Endodermal cell (in vitro differentiated cells): ENCODE measurements around the gene PARM1. TPM values are rescaled to one million over a fixed set of nuclear protein-coding genes. Genes with fewer than 3 reads are reported as not detected.

Source experiments
- DNase-seq: peaks from one replicate; pipeline ENCODE4 v3.0.0-alpha.2; 2017
- H3K27ac ChIP-seq: 2 replicates; pipeline ENCODE4 v1.5.1; 2013; ENCODE audit warnings: mild to moderate bottlenecking, low read depth, low read length, moderate library complexity
- H3K27me3 ChIP-seq: 2 replicates; pipeline ENCODE4 v1.6.1; 2013; ENCODE audit warnings: mild to moderate bottlenecking, low read length, moderate library complexity; ENCODE audit not compliant: insufficient read depth, control insufficient read depth, poor library complexity, severe bottlenecking
- H3K36me3 ChIP-seq: 2 replicates; pipeline ENCODE4 v1.7.0; 2013; ENCODE audit warnings: mild to moderate bottlenecking, low read length, moderate library complexity; ENCODE audit not compliant: control insufficient read depth, insufficient read depth
- H3K4me1 ChIP-seq: one replicate; pipeline ENCODE4 v1.7.0; 2013; ENCODE audit warnings: low read length; ENCODE audit not compliant: control insufficient read depth, insufficient read depth
- H3K4me3 ChIP-seq: 2 replicates; pipeline ENCODE4 v1.5.1; 2013; ENCODE audit warnings: mild to moderate bottlenecking, low read length, moderate library complexity
- H3K9ac ChIP-seq: 2 replicates; pipeline ENCODE4 v1.6.1; 2013; ENCODE audit warnings: mild to moderate bottlenecking, low read length, moderate library complexity; ENCODE audit not compliant: poor library complexity, severe bottlenecking; ENCODE audit errors: extremely low read depth
- H3K9me3 ChIP-seq: 2 replicates; pipeline ENCODE4 v1.6.1; 2013; ENCODE audit warnings: mild to moderate bottlenecking, low read length, moderate library complexity; ENCODE audit not compliant: control insufficient read depth
- H3K27ac Mint-ChIP-seq: 2 replicates; pipeline ENCODE4 v1.8.0; 2020; ENCODE audit warnings: mixed read lengths
- H3K27me3 Mint-ChIP-seq: 2 replicates; pipeline ENCODE4 v1.8.0; 2021; ENCODE audit warnings: mild to moderate bottlenecking, mixed read lengths; ENCODE audit not compliant: insufficient read depth
- H3K36me3 Mint-ChIP-seq: 2 replicates; pipeline ENCODE4 v1.8.0; 2020; ENCODE audit warnings: low read depth, mixed read lengths
- H3K4me1 Mint-ChIP-seq: 2 replicates; pipeline ENCODE4 v1.8.0; 2020; ENCODE audit warnings: mixed read lengths
- H3K4me3 Mint-ChIP-seq: 2 replicates; pipeline ENCODE4 v1.8.0; 2020; ENCODE audit warnings: mild to moderate bottlenecking, moderate library complexity, mixed read lengths
- H3K9me3 Mint-ChIP-seq: 2 replicates; pipeline ENCODE4 v1.8.0; 2020; ENCODE audit warnings: mild to moderate bottlenecking, mixed read lengths
- WGBS, 2 experiments: methylation state at CpG; one replicate each; pipeline versions ENCODE4 v1.1.5 to v1.1.7; 2013; ENCODE audit warnings: missing lambda C conversion rate in 2 of 2, mixed read lengths in 1 of 2; ENCODE audit not compliant: insufficient coverage in 1 of 2, insufficient read length in 1 of 2; 5-methylcytosine and 5-hydroxymethylcytosine counted together
- total RNA-seq, 2 donors: library from RNA; stranded (reverse); fragmentation: NEBNext Ultra II Directional in 1 of 2; extraction: Animal tissue kit (Norgen Biotek cat#: 25700) in 1 of 2; gene quantifications; 2 replicates in 1 of 2; 3 replicates in 1 of 2; pipeline ENCODE4 v1.2.1, GENCODE V29; 2021
- TF ChIP-seq, protein P1 (sequence below): fragments of 200-600 bp; sonication (generic); conservative IDR thresholded peaks from 2 replicates; pipeline ENCODE4 v1.5.0; 2021; ENCODE audit warnings: antibody characterized with exemption, mild to moderate bottlenecking

The PARM1 gene
- total RNA-seq, 2 donors from 2014 or later = 0.13 to 1.1 TPM

DNA sequence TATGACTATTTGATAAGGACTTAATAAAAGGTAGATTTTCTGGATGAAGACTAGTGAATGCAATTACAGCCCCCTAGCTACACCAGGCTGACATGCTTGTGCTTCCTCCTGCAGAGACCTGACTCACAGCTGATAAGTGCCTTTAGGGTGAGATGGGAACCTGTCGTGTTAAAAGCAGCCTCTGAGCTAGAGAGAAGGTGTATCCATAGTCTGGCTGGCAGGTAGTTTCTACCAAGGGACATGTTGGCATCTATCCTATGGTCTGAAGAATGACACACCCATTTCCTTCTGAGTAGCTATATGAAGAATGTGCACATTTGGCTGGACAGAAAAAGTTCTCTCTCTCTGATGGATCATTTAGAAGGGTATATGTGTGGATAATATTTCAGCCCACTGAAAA lies 64.1 kb downstream of the PARM1 start:
- Histone ChIP-seq H3K9me3 (peaks cover 6% of the 10 kb centered on the region), H3K36me3 (no peaks in the 10 kb centered on the region), H3K9ac (no peak overlapping the region), H3K27ac (no peak overlapping the region), H3K4me3 (no peak overlapping the region), H3K27me3 (no peaks in the 10 kb centered on the region), H3K4me1 (peaks cover 3% of the 10 kb centered on the region)
- TF ChIP-seq, protein P1, sequence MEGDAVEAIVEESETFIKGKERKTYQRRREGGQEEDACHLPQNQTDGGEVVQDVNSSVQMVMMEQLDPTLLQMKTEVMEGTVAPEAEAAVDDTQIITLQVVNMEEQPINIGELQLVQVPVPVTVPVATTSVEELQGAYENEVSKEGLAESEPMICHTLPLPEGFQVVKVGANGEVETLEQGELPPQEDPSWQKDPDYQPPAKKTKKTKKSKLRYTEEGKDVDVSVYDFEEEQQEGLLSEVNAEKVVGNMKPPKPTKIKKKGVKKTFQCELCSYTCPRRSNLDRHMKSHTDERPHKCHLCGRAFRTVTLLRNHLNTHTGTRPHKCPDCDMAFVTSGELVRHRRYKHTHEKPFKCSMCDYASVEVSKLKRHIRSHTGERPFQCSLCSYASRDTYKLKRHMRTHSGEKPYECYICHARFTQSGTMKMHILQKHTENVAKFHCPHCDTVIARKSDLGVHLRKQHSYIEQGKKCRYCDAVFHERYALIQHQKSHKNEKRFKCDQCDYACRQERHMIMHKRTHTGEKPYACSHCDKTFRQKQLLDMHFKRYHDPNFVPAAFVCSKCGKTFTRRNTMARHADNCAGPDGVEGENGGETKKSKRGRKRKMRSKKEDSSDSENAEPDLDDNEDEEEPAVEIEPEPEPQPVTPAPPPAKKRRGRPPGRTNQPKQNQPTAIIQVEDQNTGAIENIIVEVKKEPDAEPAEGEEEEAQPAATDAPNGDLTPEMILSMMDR = peak; percentile 14
- Mint-ChIP-seq H3K9me3 (no peaks in the 10 kb centered on the region), H3K27ac (no peak overlapping the region), H3K27me3 (no peaks in the 10 kb centered on the region), H3K4me1 (peaks cover 8% of the 10 kb centered on the region), H3K36me3 (no peaks in the 10 kb centered on the region), H3K4me3 (no peak overlapping the region)
- DNase-seq = no peak
- 47 to 67% methylated on average over 1 of the region's 1 CpG for WGBS, 2 experiments

DNA sequence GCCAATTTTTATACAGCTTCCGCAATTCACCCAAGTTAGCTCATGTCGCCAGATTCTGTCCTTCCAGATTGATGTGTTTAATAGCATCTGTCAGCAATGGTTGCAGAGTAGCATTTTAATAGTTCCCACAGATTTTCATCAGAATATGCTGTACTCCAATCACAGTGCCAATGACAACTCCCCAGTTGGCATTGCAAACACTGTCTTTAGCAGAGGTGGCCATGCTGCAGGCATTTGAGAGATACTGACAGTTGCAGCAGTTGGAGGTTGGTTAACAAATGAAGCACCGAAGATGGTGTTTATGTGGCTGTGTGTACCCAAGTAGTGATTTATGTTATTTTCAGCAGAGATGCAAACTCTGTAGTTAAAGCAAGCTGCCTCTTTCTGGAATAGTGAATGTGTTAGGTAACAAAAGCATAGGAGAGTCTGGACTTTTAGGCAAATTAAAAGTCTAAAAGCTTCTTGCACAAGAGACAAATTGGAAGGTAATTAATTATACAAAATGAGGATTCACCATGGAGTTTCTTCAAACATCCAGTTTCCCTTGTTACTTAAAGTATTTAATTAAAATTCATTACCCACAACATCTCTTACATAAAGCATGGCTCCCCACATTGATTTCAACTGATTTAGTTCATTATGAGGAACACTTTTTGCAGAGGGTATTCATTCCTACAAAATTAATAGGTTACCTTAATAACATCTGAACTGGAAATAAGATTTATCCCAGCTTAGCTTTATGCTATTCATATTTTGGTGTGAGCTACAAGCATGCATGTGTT lies 65.2 kb downstream of the PARM1 start:
- no peak overlapping the region for H3K27ac ChIP-seq
- H3K4me3 ChIP-seq = no peak overlapping the region
- Mint-ChIP-seq H3K27me3 (no peaks in the 10 kb centered on the region), H3K4me3 (no peak overlapping the region), H3K36me3 (no peaks in the 10 kb centered on the region), H3K27ac (no peak overlapping the region), H3K9me3 (no peaks in the 10 kb centered on the region), H3K4me1 (peaks cover 8% of the 10 kb centered on the region)
- H3K27me3 ChIP-seq = no peaks in the 10 kb centered on the region
- WGBS, 2 experiments = 80 to 92% methylated on average over 1 to 3 of the region's 3 CpGs
- no peak overlapping the region for H3K9ac ChIP-seq
- no peaks in the 10 kb centered on the region for H3K36me3 ChIP-seq
- no peaks in the 10 kb centered on the region for H3K9me3 ChIP-seq
- no peak for DNase-seq
- H3K4me1 ChIP-seq = peaks cover 3% of the 10 kb centered on the region
- TF ChIP-seq, protein P1 = no peak

DNA sequence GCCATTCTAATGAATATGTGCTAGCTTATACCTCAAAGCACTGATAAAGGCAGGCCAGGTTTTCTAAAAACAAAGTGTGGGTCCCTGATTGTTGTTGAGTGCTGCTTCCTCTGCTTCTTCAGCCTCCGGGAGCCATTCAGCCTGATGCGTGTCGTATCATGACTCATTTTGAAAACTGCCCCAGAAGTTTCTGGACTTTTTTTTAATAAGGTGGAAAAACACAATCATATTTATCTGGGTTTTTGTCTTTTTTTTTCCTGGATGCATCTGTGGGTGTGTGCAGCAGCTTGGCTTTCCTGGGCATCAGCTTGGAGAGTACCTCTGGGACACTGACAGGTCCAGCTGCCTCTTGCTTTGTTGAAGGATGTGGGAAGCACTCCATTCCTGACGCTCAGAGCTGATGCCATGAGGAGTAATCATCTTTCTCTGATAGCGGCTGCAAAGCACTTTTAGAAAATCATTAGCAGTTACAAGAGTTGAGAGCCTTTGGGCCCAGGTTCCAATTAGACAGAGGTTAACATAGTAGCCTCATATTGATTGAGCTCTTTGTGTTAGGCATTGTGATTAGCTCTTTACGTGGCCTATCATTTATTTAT lies 66.9 kb downstream of the PARM1 start:
- Mint-ChIP-seq H3K4me1 (peaks cover 14% of the 10 kb centered on the region), H3K27me3 (peaks cover 3% of the 10 kb centered on the region), H3K27ac (no peak overlapping the region), H3K9me3 (no peaks in the 10 kb centered on the region), H3K36me3 (no peaks in the 10 kb centered on the region), H3K4me3 (no peak overlapping the region)
- WGBS, 2 experiments = 97 to 98% methylated on average over 5 to 6 of the region's 6 CpGs
- Histone ChIP-seq H3K9ac (no peak overlapping the region), H3K4me1 (peaks cover 3% of the 10 kb centered on the region), H3K9me3 (no peaks in the 10 kb centered on the region), H3K27ac (no peak overlapping the region), H3K27me3 (no peaks in the 10 kb centered on the region), H3K36me3 (no peaks in the 10 kb centered on the region), H3K4me3 (no peak overlapping the region)
- DNase-seq = no peak
- TF ChIP-seq, protein P1 = no peak
